Measurements from ENCODE around the gene TMEM201.

The TMEM201 gene

GRCh38 chr1:9580942-9581341, 7.8 kb upstream of the TMEM201 start:
- DNase-seq = no peak

- DNase-seq = no peak
These were observed 2.5 kb upstream of the TMEM201 start for GRCh38 chr1:9586147-9586766.

- peak in 1 of 2 experiments; percentile 24 for DNase-seq
These were observed 520 bp downstream of the TMEM201 start for GRCh38 chr1:9589144-9589718.

GRCh38 chr1:9589719-9590157, 1.0 kb downstream of the TMEM201 start:
- peak in 1 of 2 experiments; percentile 49 for DNase-seq

GRCh38 chr1:9590201-9590600, 1.5 kb downstream of the TMEM201 start:
- peak in 1 of 2 experiments; percentile 49 for DNase-seq

GRCh38 chr1:9590945-9591668, 2.4 kb downstream of the TMEM201 start:
- no peak for DNase-seq

- DNase-seq = peak; percentile 76 to 92
These were observed 3.2 kb downstream of the TMEM201 start for GRCh38 chr1:9591669-9592509.

GRCh38 chr1:9592510-9593075, 3.9 kb downstream of the TMEM201 start:
- peak in 1 of 2 experiments; percentile 11 for DNase-seq

GRCh38 chr1:9593147-9593491, 4.4 kb downstream of the TMEM201 start:
- DNase-seq = no peak

- peak; percentile 94 to 95 for DNase-seq
These were observed 5.1 kb downstream of the TMEM201 start for GRCh38 chr1:9593492-9594465.

GRCh38 chr1:9594471-9595155, 5.9 kb downstream of the TMEM201 start:
- DNase-seq = peak in 1 of 2 experiments; percentile 40

- peak; percentile 48 to 79 for DNase-seq
These were observed 6.7 kb downstream of the TMEM201 start for GRCh38 chr1:9595156-9595967.

GRCh38 chr1:9595968-9596340, 7.2 kb downstream of the TMEM201 start:
- DNase-seq = no peak

GRCh38 chr1:9596415-9597123, 7.9 kb downstream of the TMEM201 start:
- peak in 1 of 2 experiments; percentile 17 for DNase-seq

GRCh38 chr1:9597361-9598315, 8.9 kb downstream of the TMEM201 start:
- no peak for DNase-seq

GRCh38 chr1:9598316-9598700, 9.6 kb downstream of the TMEM201 start:
- DNase-seq = no peak

GRCh38 chr1:9599741-9600140, 11.0 kb downstream of the TMEM201 start:
- no peak for DNase-seq

Measured in NCI-H524 (cell line).